Measurements from ENCODE around the gene IDH3G. TPM values are rescaled to one million over a fixed set of nuclear protein-coding genes. Genes with fewer than 3 reads are reported as not detected.

Gene IDH3G
- total RNA-seq, 1 donor, result 40.2 TPM

DNA sequence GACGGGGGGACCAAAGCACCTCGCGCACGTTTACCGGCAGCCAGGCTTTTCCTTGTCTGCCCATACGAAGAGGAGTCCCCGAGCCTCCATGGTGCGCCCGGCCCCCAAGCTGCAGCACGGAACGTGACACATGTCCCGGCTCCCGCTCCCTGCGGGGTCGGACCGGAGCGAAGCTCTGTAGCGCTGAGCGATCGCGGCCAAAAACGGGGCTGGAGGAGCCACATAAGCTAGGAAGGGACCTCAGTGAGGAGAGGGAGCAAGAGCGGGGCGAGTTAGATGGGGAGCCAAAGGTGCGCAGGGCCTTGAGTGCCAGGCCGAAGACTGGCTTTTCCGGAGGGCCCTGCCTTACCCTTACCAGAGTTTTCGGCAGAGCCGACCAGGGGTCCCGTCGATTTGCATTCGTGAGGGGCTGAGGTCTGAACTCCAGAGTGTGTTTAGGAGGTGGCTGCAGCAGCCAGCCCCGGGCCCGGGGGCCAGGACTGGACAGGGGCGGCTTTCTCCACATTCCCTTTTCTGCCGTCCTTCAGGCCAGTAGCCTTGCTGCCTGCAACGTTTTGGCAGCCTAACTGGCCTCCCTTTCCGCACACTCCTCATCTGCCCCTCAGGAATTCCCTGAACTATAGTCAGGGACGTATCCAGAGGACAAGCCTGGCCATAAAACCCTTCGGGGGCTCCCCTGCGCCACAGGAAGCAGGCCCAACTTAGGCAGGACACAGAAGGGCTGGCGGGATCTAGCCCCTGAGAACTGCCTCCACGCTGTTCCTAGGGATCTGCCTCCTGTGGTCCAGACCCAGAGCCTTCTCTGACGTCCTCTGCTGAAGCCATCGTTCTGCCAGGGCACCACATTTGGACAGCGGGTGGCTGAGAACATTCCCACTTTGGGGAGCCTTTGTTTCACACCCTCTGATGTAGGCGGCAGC is 982 bp upstream of the IDH3G start:
- Histone ChIP-seq H2AFZ (ENCODE audit: low read length) (no peak overlapping the region), H3K9me3 (ENCODE audit: low read depth, low read length) (no peaks in the 10 kb centered on the region), H3K4me2 (ENCODE audit: insufficient read depth, low read length) (peak overlapping the region; percentile 85), H3K27ac (ENCODE audit: low read depth, low read length) (peak overlapping the region; percentile 83), H4K20me1 (ENCODE audit: insufficient read depth, low read length) (peaks cover 29% of the 10 kb centered on the region), H3K79me2 (ENCODE audit: insufficient read depth, low read length) (peaks cover 64% of the 10 kb centered on the region), H3K36me3 (ENCODE audit: insufficient read depth, low read length) (peaks cover 3% of the 10 kb centered on the region), H3K27me3 (ENCODE audit: insufficient read depth, low read length) (no peaks in the 10 kb centered on the region), H3K4me1 (ENCODE audit: insufficient read depth, low read length) (peaks cover 13% of the 10 kb centered on the region), H3K4me3 (ENCODE audit: insufficient read depth, low read length) (peak overlapping the region; percentile 79)
- TF ChIP-seq, protein P1, sequence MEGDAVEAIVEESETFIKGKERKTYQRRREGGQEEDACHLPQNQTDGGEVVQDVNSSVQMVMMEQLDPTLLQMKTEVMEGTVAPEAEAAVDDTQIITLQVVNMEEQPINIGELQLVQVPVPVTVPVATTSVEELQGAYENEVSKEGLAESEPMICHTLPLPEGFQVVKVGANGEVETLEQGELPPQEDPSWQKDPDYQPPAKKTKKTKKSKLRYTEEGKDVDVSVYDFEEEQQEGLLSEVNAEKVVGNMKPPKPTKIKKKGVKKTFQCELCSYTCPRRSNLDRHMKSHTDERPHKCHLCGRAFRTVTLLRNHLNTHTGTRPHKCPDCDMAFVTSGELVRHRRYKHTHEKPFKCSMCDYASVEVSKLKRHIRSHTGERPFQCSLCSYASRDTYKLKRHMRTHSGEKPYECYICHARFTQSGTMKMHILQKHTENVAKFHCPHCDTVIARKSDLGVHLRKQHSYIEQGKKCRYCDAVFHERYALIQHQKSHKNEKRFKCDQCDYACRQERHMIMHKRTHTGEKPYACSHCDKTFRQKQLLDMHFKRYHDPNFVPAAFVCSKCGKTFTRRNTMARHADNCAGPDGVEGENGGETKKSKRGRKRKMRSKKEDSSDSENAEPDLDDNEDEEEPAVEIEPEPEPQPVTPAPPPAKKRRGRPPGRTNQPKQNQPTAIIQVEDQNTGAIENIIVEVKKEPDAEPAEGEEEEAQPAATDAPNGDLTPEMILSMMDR (IDR thresholded peaks at IDR 0.05; ENCODE audit: extremely low read depth, low read depth, low read length), result no peak
- DNase-seq (ENCODE audit: insufficient read length, low spot score, missing footprints), result no peak

DNA sequence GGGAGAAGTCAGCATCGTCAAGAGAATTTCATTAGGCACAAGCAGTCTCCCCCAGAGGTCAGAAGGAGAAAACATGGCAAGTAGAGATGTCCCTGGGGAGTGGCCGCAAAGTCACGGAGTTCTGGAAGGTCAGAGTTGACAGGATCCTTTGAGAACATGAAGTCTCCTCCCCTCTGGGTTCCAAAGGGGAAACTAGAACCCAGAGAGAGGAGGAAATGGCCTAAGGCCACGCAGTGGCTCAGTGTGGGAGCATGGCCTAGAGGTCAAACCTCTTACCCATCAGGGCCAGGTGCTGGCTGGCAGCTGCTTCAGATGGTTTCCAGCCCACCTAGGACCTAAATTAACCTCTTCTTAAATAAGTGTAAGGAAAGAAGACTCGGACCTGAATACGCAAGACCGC is 884 bp downstream of the IDH3G start:
- peaks cover 13% of the 10 kb centered on the region for H3K4me1 ChIP-seq (ENCODE audit: insufficient read depth, low read length)
- H3K4me2 ChIP-seq (ENCODE audit: insufficient read depth, low read length), result peak overlapping the region; percentile 81
- peak overlapping the region; percentile 90 for H3K27ac ChIP-seq (ENCODE audit: low read depth, low read length)
- peaks cover 29% of the 10 kb centered on the region for H4K20me1 ChIP-seq (ENCODE audit: insufficient read depth, low read length)
- no peaks in the 10 kb centered on the region for H3K9me3 ChIP-seq (ENCODE audit: low read depth, low read length)
- DNase-seq (ENCODE audit: insufficient read length, low spot score, missing footprints), result no peak
- H3K27me3 ChIP-seq (ENCODE audit: insufficient read depth, low read length), result no peaks in the 10 kb centered on the region
- TF ChIP-seq, protein P1 (IDR thresholded peaks at IDR 0.05; ENCODE audit: extremely low read depth, low read depth, low read length), result no peak
- peak overlapping the region; percentile 49 for H2AFZ ChIP-seq (ENCODE audit: low read length)
- H3K79me2 ChIP-seq (ENCODE audit: insufficient read depth, low read length), result peaks cover 71% of the 10 kb centered on the region
- peak overlapping the region; percentile 79 for H3K4me3 ChIP-seq (ENCODE audit: insufficient read depth, low read length)
- H3K36me3 ChIP-seq (ENCODE audit: insufficient read depth, low read length), result peaks cover 6% of the 10 kb centered on the region

DNA sequence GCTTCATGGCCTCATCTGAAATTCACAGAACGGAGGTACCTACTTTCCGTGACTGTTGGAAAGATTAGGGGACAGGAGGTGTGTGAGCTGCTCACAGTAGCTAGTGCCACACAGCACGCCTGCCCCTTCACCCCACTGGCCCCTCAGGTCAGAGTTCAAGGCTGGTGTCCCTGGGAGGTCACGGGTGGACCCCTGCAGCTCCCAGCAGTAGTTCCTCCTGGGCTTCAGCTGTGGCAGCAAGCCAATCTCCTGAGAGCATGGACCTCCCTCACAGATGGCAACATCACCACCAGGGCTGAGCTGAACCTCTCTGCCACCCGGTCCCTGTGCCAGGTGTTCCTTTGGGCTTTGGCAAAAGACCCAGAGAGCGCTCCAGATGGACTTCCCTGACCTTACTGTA is 1.8 kb downstream of the IDH3G start:
- Histone ChIP-seq H3K4me2 (ENCODE audit: insufficient read depth, low read length) (peak overlapping the region; percentile 81), H3K79me2 (ENCODE audit: insufficient read depth, low read length) (peaks cover 71% of the 10 kb centered on the region)
- TF ChIP-seq, protein P1 (IDR thresholded peaks at IDR 0.05; ENCODE audit: extremely low read depth, low read depth, low read length), result no peak

DNA sequence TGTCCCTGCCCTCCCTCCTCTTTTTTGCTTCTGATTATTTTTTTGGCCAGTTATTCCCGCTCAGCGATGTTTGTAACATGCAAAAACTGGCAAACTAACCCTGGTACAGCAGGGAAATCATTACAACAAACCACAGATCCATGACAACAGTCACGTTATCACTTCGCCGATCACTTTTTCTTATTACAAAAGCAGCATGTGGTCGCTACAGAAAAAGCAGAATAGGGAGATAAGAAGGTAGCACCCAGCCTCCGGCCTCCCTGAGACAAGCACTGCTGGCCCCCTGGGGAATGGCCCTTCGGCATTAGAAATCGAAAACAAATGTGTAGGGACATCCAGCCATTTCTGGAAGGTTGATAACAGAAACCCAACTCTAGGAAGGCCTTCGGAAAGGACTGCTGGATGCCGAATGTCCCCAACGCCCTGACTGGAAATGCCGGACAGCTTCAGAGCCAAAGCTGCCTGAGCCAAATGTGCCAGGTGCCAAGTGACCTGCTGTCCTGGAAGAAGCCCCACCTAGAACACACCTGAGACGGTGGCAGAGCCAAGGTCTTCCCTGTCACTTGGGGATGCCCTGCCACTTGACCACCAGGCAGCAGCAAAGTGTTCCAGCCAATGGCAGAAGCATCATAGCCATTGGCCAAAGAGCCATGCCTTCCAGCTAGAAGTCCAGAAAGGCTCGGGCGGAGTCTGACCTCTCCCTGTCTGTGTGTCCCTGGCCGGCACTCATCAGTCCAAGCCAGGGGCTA is 2.9 kb downstream of the IDH3G start:
- peaks cover 13% of the 10 kb centered on the region for H3K4me1 ChIP-seq (ENCODE audit: insufficient read depth, low read length)
- H4K20me1 ChIP-seq (ENCODE audit: insufficient read depth, low read length), result peaks cover 21% of the 10 kb centered on the region
- peaks cover 4% of the 10 kb centered on the region for H3K36me3 ChIP-seq (ENCODE audit: insufficient read depth, low read length)
- H3K79me2 ChIP-seq (ENCODE audit: insufficient read depth, low read length), result peaks cover 61% of the 10 kb centered on the region
- TF ChIP-seq, protein P1 (IDR thresholded peaks at IDR 0.05; ENCODE audit: extremely low read depth, low read depth, low read length), result no peak
- H3K27me3 ChIP-seq (ENCODE audit: insufficient read depth, low read length), result no peaks in the 10 kb centered on the region
- H3K9me3 ChIP-seq (ENCODE audit: low read depth, low read length), result no peaks in the 10 kb centered on the region
- no peak overlapping the region for H3K4me3 ChIP-seq (ENCODE audit: insufficient read depth, low read length)
- DNase-seq (ENCODE audit: insufficient read length, low spot score, missing footprints), result no peak
- H3K4me2 ChIP-seq (ENCODE audit: insufficient read depth, low read length), result no peak overlapping the region
- no peak overlapping the region for H2AFZ ChIP-seq (ENCODE audit: low read length)
- H3K27ac ChIP-seq (ENCODE audit: low read depth, low read length), result no peak overlapping the region

More for the DNA sequence above, 1.8 kb downstream of the IDH3G start:
- Histone ChIP-seq H3K4me3 (ENCODE audit: insufficient read depth, low read length) (no peak overlapping the region), H3K4me1 (ENCODE audit: insufficient read depth, low read length) (peaks cover 13% of the 10 kb centered on the region), H3K27me3 (ENCODE audit: insufficient read depth, low read length) (no peaks in the 10 kb centered on the region), H4K20me1 (ENCODE audit: insufficient read depth, low read length) (peaks cover 29% of the 10 kb centered on the region), H3K27ac (ENCODE audit: low read depth, low read length) (no peak overlapping the region), H3K9me3 (ENCODE audit: low read depth, low read length) (no peaks in the 10 kb centered on the region), H3K36me3 (ENCODE audit: insufficient read depth, low read length) (peaks cover 4% of the 10 kb centered on the region), H2AFZ (ENCODE audit: low read length) (no peak overlapping the region)
- DNase-seq (ENCODE audit: insufficient read length, low spot score, missing footprints), result no peak
